ENCODE data around the gene ZNFX1. TPM values are rescaled to one million over a fixed set of nuclear protein-coding genes. Genes with fewer than 3 reads are reported as not detected.

ZNFX1 gene
- total RNA-seq, 1 donor from 2014 or later = 10.7 TPM

GRCh38 chr20:49283703-49284625 lies 6.1 kb upstream of the ZNFX1 start:
- Mint-ChIP-seq H3K27me3 (no peaks in the 10 kb centered on the region), H3K36me3 (ENCODE audit: insufficient read depth) (peaks cover 100% of the 10 kb centered on the region), H3K4me1 (ENCODE audit: low read depth) (peaks cover 49% of the 10 kb centered on the region), H3K27ac (peak overlapping the region; percentile 96), H3K9me3 (ENCODE audit: low read depth) (peaks cover 70% of the 10 kb centered on the region), H3K4me3 (ENCODE audit: low read depth) (peak overlapping the region; percentile 86)
- TF ChIP-seq CTCF (IDR thresholded peaks at IDR 0.05; ENCODE audit: unreplicated experiment) = no peak
- no peak for DNase-seq (ENCODE audit: low spot score, unreplicated experiment)

- TF ChIP-seq CTCF (IDR thresholded peaks at IDR 0.05; ENCODE audit: unreplicated experiment) = no peak
- peak overlapping the region; percentile 86 for H3K4me3 Mint-ChIP-seq (ENCODE audit: low read depth)
- peaks cover 44% of the 10 kb centered on the region for H3K4me1 Mint-ChIP-seq (ENCODE audit: low read depth)
- H3K27ac Mint-ChIP-seq = peak overlapping the region; percentile 96
- no peak for DNase-seq (ENCODE audit: low spot score, unreplicated experiment)
- H3K27me3 Mint-ChIP-seq = no peaks in the 10 kb centered on the region
- H3K9me3 Mint-ChIP-seq (ENCODE audit: low read depth) = peaks cover 70% of the 10 kb centered on the region
- H3K36me3 Mint-ChIP-seq (ENCODE audit: insufficient read depth) = peaks cover 98% of the 10 kb centered on the region
Measured at GRCh38 chr20:49283176-49283702, 5.4 kb upstream of the ZNFX1 start.

- Mint-ChIP-seq H3K27ac (peak overlapping the region; percentile 96), H3K4me1 (ENCODE audit: low read depth) (peaks cover 44% of the 10 kb centered on the region), H3K9me3 (ENCODE audit: low read depth) (peaks cover 70% of the 10 kb centered on the region), H3K36me3 (ENCODE audit: insufficient read depth) (peaks cover 93% of the 10 kb centered on the region), H3K27me3 (no peaks in the 10 kb centered on the region), H3K4me3 (ENCODE audit: low read depth) (peak overlapping the region; percentile 86)
- TF ChIP-seq CTCF (IDR thresholded peaks at IDR 0.05; ENCODE audit: unreplicated experiment) = no peak
- DNase-seq (ENCODE audit: low spot score, unreplicated experiment) = no peak
Measured at GRCh38 chr20:49282584-49283171, 4.8 kb upstream of the ZNFX1 start.

- Mint-ChIP-seq H3K27ac (peak overlapping the region; percentile 96), H3K4me1 (ENCODE audit: low read depth) (peaks cover 41% of the 10 kb centered on the region), H3K4me3 (ENCODE audit: low read depth) (peak overlapping the region; percentile 86), H3K36me3 (ENCODE audit: insufficient read depth) (peaks cover 86% of the 10 kb centered on the region), H3K27me3 (no peaks in the 10 kb centered on the region), H3K9me3 (ENCODE audit: low read depth) (peaks cover 64% of the 10 kb centered on the region)
- DNase-seq (ENCODE audit: low spot score, unreplicated experiment) = no peak
- no peak for TF ChIP-seq CTCF (IDR thresholded peaks at IDR 0.05; ENCODE audit: unreplicated experiment)
Measured at GRCh38 chr20:49281913-49282467, 4.1 kb upstream of the ZNFX1 start.

All from progenitor cell of endocrine pancreas (in vitro differentiated cells).